Activated T-cell treated with anti-CD3 and anti-CD28 coated beads, Interleukin-2, amount 50 U/mL, for 72 hours (primary cell): ENCODE measurements around the gene PINLYP. TPM values are rescaled to one million over a fixed set of nuclear protein-coding genes. Genes with fewer than 3 reads are reported as not detected.
A peak's percentile ranks its signal among the peaks of the same experiment; 100 is the strongest.

Experiments
- ATAC-seq, 2 donors: fragments of 150-1000 bp; cut with Tn5 transposase; replicated peaks in 1 of 2; 2 replicates each; pipeline ENCODE4 v1.10.0; 2021; ENCODE audit warnings: moderate library complexity in 2 of 2, mild to moderate bottlenecking in 1 of 2
- DNase-seq, 2 donors: peaks; one replicate each; pipeline ENCODE4 v3.0.0; 2021 to 2022; ENCODE audit warnings: mixed read lengths in 1 of 2
- H3K27ac Mint-ChIP-seq: one replicate; pipeline ENCODE4 v1.8.0; 2022; ENCODE audit warnings: mild to moderate bottlenecking, moderate library complexity, mixed read lengths
- H3K27me3 Mint-ChIP-seq: one replicate; pipeline ENCODE4 v1.8.0; 2022; ENCODE audit warnings: low read depth, mixed read lengths
- H3K36me3 Mint-ChIP-seq, 2 donors: one replicate each; pipeline ENCODE4 v1.8.0; 2022; ENCODE audit warnings: mixed read lengths in 2 of 2, mild to moderate bottlenecking in 1 of 2; ENCODE audit not compliant: insufficient read depth in 2 of 2
- H3K4me1 Mint-ChIP-seq: one replicate; pipeline ENCODE4 v1.8.0; 2022; ENCODE audit warnings: low read depth, mixed read lengths
- H3K4me3 Mint-ChIP-seq, 2 donors: one replicate each; pipeline ENCODE4 v1.8.0; 2022; ENCODE audit warnings: mild to moderate bottlenecking in 2 of 2, mixed read lengths in 2 of 2, moderate library complexity in 2 of 2
- H3K9me3 Mint-ChIP-seq, 2 donors: one replicate each; pipeline ENCODE4 v1.8.0; 2022; ENCODE audit warnings: mixed read lengths in 2 of 2
- total RNA-seq, 2 donors: library from RNA; stranded (reverse); gene quantifications; one replicate each; pipeline ENCODE4 v1.2.3, GENCODE V29; 2022

PINLYP gene
- total RNA-seq, 2 donors from 2014 or later: 8.9 to 18.1 TPM

- H3K9me3 Mint-ChIP-seq: no peaks in the 10 kb centered on the region
- DNase-seq (no peak), ATAC-seq (no peak)
Measured at GRCh38 chr19:43622956-43623355, 47.4 kb downstream of the PINLYP start.

GRCh38 chr19:43623889-43624670 lies 48.5 kb downstream of the PINLYP start:
- H3K9me3 Mint-ChIP-seq: no peaks in the 10 kb centered on the region
- peaks cover 35% of the 10 kb centered on the region for H3K4me1 Mint-ChIP-seq
- DNase-seq (no peak), ATAC-seq (no peak)
- peak overlapping the region in 1 of 2 donors; percentile 48 for H3K4me3 Mint-ChIP-seq
- H3K36me3 Mint-ChIP-seq: peaks cover 0 to 3% of the 10 kb centered on the region in 2 donors
- H3K27me3 Mint-ChIP-seq: peaks cover 15% of the 10 kb centered on the region
- H3K27ac Mint-ChIP-seq: no peak overlapping the region

More at GRCh38 chr19:43622956-43623355, 47.4 kb downstream of the PINLYP start:
- Mint-ChIP-seq H3K4me3 (no peak overlapping the region), H3K4me1 (peaks cover 42% of the 10 kb centered on the region), H3K27me3 (peaks cover 15% of the 10 kb centered on the region), H3K27ac (no peak overlapping the region), H3K36me3 (peaks cover 0 to 3% of the 10 kb centered on the region in 2 donors)

- DNase-seq (peak; percentile 90 to 92), ATAC-seq (peak; percentile 88 to 91)
- H3K27me3 Mint-ChIP-seq: peaks cover 15% of the 10 kb centered on the region
- H3K4me3 Mint-ChIP-seq: peak overlapping the region; percentile 20 to 48
- peaks cover 0 to 1% of the 10 kb centered on the region in 2 donors for H3K36me3 Mint-ChIP-seq
- peaks cover 35% of the 10 kb centered on the region for H3K4me1 Mint-ChIP-seq
- H3K27ac Mint-ChIP-seq: peak overlapping the region; percentile 47
- H3K9me3 Mint-ChIP-seq: no peaks in the 10 kb centered on the region
Measured at GRCh38 chr19:43624933-43625332, 49.3 kb downstream of the PINLYP start.

- Mint-ChIP-seq H3K36me3 (no peaks in the 10 kb centered on the region), H3K4me1 (peaks cover 25% of the 10 kb centered on the region), H3K27me3 (peaks cover 15% of the 10 kb centered on the region), H3K9me3 (no peaks in the 10 kb centered on the region), H3K4me3 (no peak overlapping the region), H3K27ac (no peak overlapping the region)
- ATAC-seq (no peak), DNase-seq (no peak)
Measured at GRCh38 chr19:43625918-43626579, 50.4 kb downstream of the PINLYP start.

- peaks cover 15% of the 10 kb centered on the region for H3K27me3 Mint-ChIP-seq
- DNase-seq (no peak), ATAC-seq (no peak)
- no peak overlapping the region for H3K27ac Mint-ChIP-seq
- H3K9me3 Mint-ChIP-seq: no peaks in the 10 kb centered on the region
- no peak overlapping the region for H3K4me3 Mint-ChIP-seq
- peaks cover 25% of the 10 kb centered on the region for H3K4me1 Mint-ChIP-seq
- H3K36me3 Mint-ChIP-seq: no peaks in the 10 kb centered on the region
Measured at GRCh38 chr19:43626838-43627237, 51.2 kb downstream of the PINLYP start.

- H3K27ac Mint-ChIP-seq: no peak overlapping the region
- no peaks in the 10 kb centered on the region for H3K9me3 Mint-ChIP-seq
- H3K36me3 Mint-ChIP-seq: no peaks in the 10 kb centered on the region
- peaks cover 15% of the 10 kb centered on the region for H3K27me3 Mint-ChIP-seq
- peaks cover 24% of the 10 kb centered on the region for H3K4me1 Mint-ChIP-seq
- no peak for DNase-seq
- ATAC-seq: no peak
- no peak overlapping the region for H3K4me3 Mint-ChIP-seq
Measured at GRCh38 chr19:43628646-43629326, 53.2 kb downstream of the PINLYP start.

- no peak for DNase-seq
- H3K4me3 Mint-ChIP-seq: no peak overlapping the region
- peaks cover 5% of the 10 kb centered on the region for H3K27me3 Mint-ChIP-seq
- H3K36me3 Mint-ChIP-seq: no peaks in the 10 kb centered on the region
- no peaks in the 10 kb centered on the region for H3K9me3 Mint-ChIP-seq
- H3K27ac Mint-ChIP-seq: no peak overlapping the region
- no peaks in the 10 kb centered on the region for H3K4me1 Mint-ChIP-seq
- no peak for ATAC-seq
Measured at GRCh38 chr19:43631491-43631890, 55.9 kb downstream of the PINLYP start.

Other genes with a start within 250 kb of the PINLYP start
- not detected for gene CD177, start 222.1 kb upstream of the PINLYP start, total RNA-seq
- not detected for gene TEX101, start 160.9 kb upstream of the PINLYP start, total RNA-seq
- gene LYPD3, start 110.2 kb upstream of the PINLYP start, total RNA-seq: 1 to 10 TPM; 3.1 to 4.1 TPM
- 10 to 100 TPM; 22.4 to 26.1 TPM for gene PHLDB3, start 71.1 kb upstream of the PINLYP start, total RNA-seq
- 100 to 1,000 TPM; 101 to 125 TPM for gene ETHE1, start 48.6 kb upstream of the PINLYP start, total RNA-seq
- gene ZNF575, start 42.6 kb upstream of the PINLYP start, total RNA-seq: 1 to 10 TPM; 3.2 to 4.3 TPM
- 10 to 100 TPM; 58.4 to 66.7 TPM for gene XRCC1, start 274 bp upstream of the PINLYP start, total RNA-seq
- 10 to 100 TPM; 13.6 to 16.6 TPM for gene IRGQ, start 20.3 kb downstream of the PINLYP start, total RNA-seq
- gene ZNF576, start 20.8 kb downstream of the PINLYP start, total RNA-seq: 10 to 100 TPM; 10.0 to 11.8 TPM
- 1 to 10 TPM; 1.1 to 1.7 TPM for gene SRRM5, start 36.3 kb downstream of the PINLYP start, total RNA-seq
- gene ZNF428, start 43.8 kb downstream of the PINLYP start, total RNA-seq: 10 to 100 TPM; 17.2 to 25.6 TPM
- under 1 TPM; 0.28 to 0.74 TPM for gene CADM4, start 64.0 kb downstream of the PINLYP start, total RNA-seq
- 10 to 100 TPM in 1 of 2 donors, 1 to 10 TPM in 1; 9.9 to 10.4 TPM for gene PLAUR, start 94.4 kb downstream of the PINLYP start, total RNA-seq
- not detected for gene IRGC, start 140.3 kb downstream of the PINLYP start, total RNA-seq
- 10 to 100 TPM; 85.3 to 96.4 TPM for gene SMG9, start 179.2 kb downstream of the PINLYP start, total RNA-seq
- 100 to 1,000 TPM in 1 of 2 donors, 10 to 100 TPM in 1; 91.6 to 118 TPM for gene KCNN4, start 205.2 kb downstream of the PINLYP start, total RNA-seq
- 1 to 10 TPM in 1 of 2 donors, under 1 TPM in 1; 0.21 to 1.1 TPM for gene LYPD5, start 226.6 kb downstream of the PINLYP start, total RNA-seq